ENCODE results near the gene COQ9. TPM values are rescaled to one million over a fixed set of nuclear protein-coding genes. Genes with fewer than 3 reads are reported as not detected.

COQ9 gene
- polyA plus RNA-seq, 1 experiment = 69.5 TPM

- peaks cover 14% of the 10 kb centered on the region for H3K36me3 ChIP-seq (ENCODE audit: control insufficient read depth, insufficient read depth, low read length)
- POLR2A ChIA-PET = no interaction called here
- H3K4me3 ChIP-seq (ENCODE audit: low read depth, low read length) = no peak overlapping the region
- no peak for DNase-seq (ENCODE audit: low read depth)
- CTCF ChIA-PET = interaction anchor here (1.5 to 17.0 kb wide), 3 partner anchors 10 to 121 kb away, joined by 6 to 461 read pairs (median 9); no protein-coding TSS in a partner anchor
- no peaks in the 10 kb centered on the region for H3K27me3 ChIP-seq (ENCODE audit: control insufficient read depth, insufficient read depth, low read length)
- TF ChIP-seq CTCF (IDR thresholded peaks at IDR 0.05; ENCODE audit: insufficient read depth, low read depth, low read length) = no peak
Measured at GRCh38 chr16:57427307-57427706, 20.0 kb upstream of the COQ9 start.

- H3K4me3 ChIP-seq (ENCODE audit: low read depth, low read length) = no peak overlapping the region
- H3K36me3 ChIP-seq (ENCODE audit: control insufficient read depth, insufficient read depth, low read length) = peaks cover 15% of the 10 kb centered on the region
- CTCF ChIA-PET = no interaction called here
- H3K27me3 ChIP-seq (ENCODE audit: control insufficient read depth, insufficient read depth, low read length) = no peaks in the 10 kb centered on the region
- TF ChIP-seq CTCF (IDR thresholded peaks at IDR 0.05; ENCODE audit: insufficient read depth, low read depth, low read length) = no peak
- no peak for DNase-seq (ENCODE audit: low read depth)
- POLR2A ChIA-PET = no interaction called here
Measured at GRCh38 chr16:57427824-57428223, 19.5 kb upstream of the COQ9 start.

- H3K36me3 ChIP-seq (ENCODE audit: control insufficient read depth, insufficient read depth, low read length) = peaks cover 25% of the 10 kb centered on the region
- H3K4me3 ChIP-seq (ENCODE audit: low read depth, low read length) = no peak overlapping the region
- no peak for TF ChIP-seq CTCF (IDR thresholded peaks at IDR 0.05; ENCODE audit: insufficient read depth, low read depth, low read length)
- no peak for DNase-seq (ENCODE audit: low read depth)
- ChIA-PET CTCF (interaction anchor here (2.3 to 6.0 kb wide), 2 partner anchors 13 to 89 kb away, joined by 7 to 45 read pairs; no protein-coding TSS in a partner anchor), POLR2A (no interaction called here)
- H3K27me3 ChIP-seq (ENCODE audit: control insufficient read depth, insufficient read depth, low read length) = no peaks in the 10 kb centered on the region
Measured at GRCh38 chr16:57430955-57431354, 16.3 kb upstream of the COQ9 start.

GRCh38 chr16:57432505-57432904, 14.8 kb upstream of the COQ9 start:
- Histone ChIP-seq H3K27me3 (ENCODE audit: control insufficient read depth, insufficient read depth, low read length) (no peaks in the 10 kb centered on the region), H3K4me3 (ENCODE audit: low read depth, low read length) (no peak overlapping the region), H3K36me3 (ENCODE audit: control insufficient read depth, insufficient read depth, low read length) (peaks cover 24% of the 10 kb centered on the region)
- POLR2A ChIA-PET = no interaction called here
- DNase-seq (ENCODE audit: low read depth) = no peak
- no peak for TF ChIP-seq CTCF (IDR thresholded peaks at IDR 0.05; ENCODE audit: insufficient read depth, low read depth, low read length)
- CTCF ChIA-PET = interaction anchor here (1.0 to 6.0 kb wide), 3 partner anchors 9 to 15 kb away, joined by 3 to 45 read pairs (median 22); no protein-coding TSS in a partner anchor

- DNase-seq (ENCODE audit: low read depth) = no peak
- POLR2A ChIA-PET = no interaction called here
- Histone ChIP-seq H3K36me3 (ENCODE audit: control insufficient read depth, insufficient read depth, low read length) (peaks cover 24% of the 10 kb centered on the region), H3K4me3 (ENCODE audit: low read depth, low read length) (no peak overlapping the region), H3K27me3 (ENCODE audit: control insufficient read depth, insufficient read depth, low read length) (no peaks in the 10 kb centered on the region)
- CTCF ChIA-PET = interaction anchor here (0.7 to 6.0 kb wide), 5 partner anchors 10 to 86 kb away, joined by 3 to 45 read pairs (median 5); partner anchors contain the start of gene POLR2C
- TF ChIP-seq CTCF (IDR thresholded peaks at IDR 0.05; ENCODE audit: insufficient read depth, low read depth, low read length) = no peak
Measured at GRCh38 chr16:57432989-57433388, 14.3 kb upstream of the COQ9 start.
